ENCODE measurements around the gene IFFO2. TPM values are rescaled to one million over a fixed set of nuclear protein-coding genes. Genes with fewer than 3 reads are reported as not detected.

The IFFO2 gene
- total RNA-seq, 1 donor = 3.3 TPM

- peak overlapping the region; percentile 13 for H3K4me3 ChIP-seq (ENCODE audit: low read depth, low read length)
- no peak for DNase-seq (ENCODE audit: low read depth)
- no peak for TF ChIP-seq CTCF (IDR thresholded peaks at IDR 0.05; ENCODE audit: insufficient read depth, low read length)
These were observed 2.7 kb downstream of the IFFO2 start for GRCh38 chr1:18953731-18954231.

- H3K4me3 ChIP-seq (ENCODE audit: low read depth, low read length) = no peak overlapping the region
- no peak for TF ChIP-seq CTCF (IDR thresholded peaks at IDR 0.05; ENCODE audit: insufficient read depth, low read length)
- no peak for DNase-seq (ENCODE audit: low read depth)
These were observed 4.6 kb downstream of the IFFO2 start for GRCh38 chr1:18951818-18952391.

- no peak for TF ChIP-seq CTCF (IDR thresholded peaks at IDR 0.05; ENCODE audit: insufficient read depth, low read length)
- DNase-seq (ENCODE audit: low read depth) = no peak
- no peak overlapping the region for H3K4me3 ChIP-seq (ENCODE audit: low read depth, low read length)
These were observed 5.1 kb downstream of the IFFO2 start for GRCh38 chr1:18951416-18951815.

GRCh38 chr1:18950401-18951026 is 6.0 kb downstream of the IFFO2 start:
- no peak for DNase-seq (ENCODE audit: low read depth)
- no peak overlapping the region for H3K4me3 ChIP-seq (ENCODE audit: low read depth, low read length)
- no peak for TF ChIP-seq CTCF (IDR thresholded peaks at IDR 0.05; ENCODE audit: insufficient read depth, low read length)

GRCh38 chr1:18949686-18950400 is 6.6 kb downstream of the IFFO2 start:
- H3K4me3 ChIP-seq (ENCODE audit: low read depth, low read length) = peak overlapping the region; percentile 31
- peak; percentile 37 for DNase-seq (ENCODE audit: low read depth)
- peak; percentile 29 for TF ChIP-seq CTCF (IDR thresholded peaks at IDR 0.05; ENCODE audit: insufficient read depth, low read length)

- DNase-seq (ENCODE audit: low read depth) = peak; percentile 81
- TF ChIP-seq CTCF (IDR thresholded peaks at IDR 0.05; ENCODE audit: insufficient read depth, low read length) = peak; percentile 29
- peak overlapping the region; percentile 31 for H3K4me3 ChIP-seq (ENCODE audit: low read depth, low read length)
These were observed 7.4 kb downstream of the IFFO2 start for GRCh38 chr1:18948913-18949685.
